ENCODE results near the gene TYW1.
"Not testable (repeated sequence)": the region's sequence is repeated elsewhere in the genome, so short reads cannot be mapped to it uniquely, and the experiment has no call there.

GRCh38 chr7:67196176-67196575 lies 199.5 kb downstream of the TYW1 start:
- not testable (repeated sequence) for TF ChIP-seq CTCF (IDR thresholded peaks at IDR 0.05; ENCODE audit: insufficient read depth, low read depth, low read length); EZH2 (IDR thresholded peaks at IDR 0.05; ENCODE audit: insufficient read depth, low read length)
